Pulmonary artery endothelial cell (primary cell): ENCODE data around the gene RIN3. TPM values are rescaled to one million over a fixed set of nuclear protein-coding genes. Genes with fewer than 3 reads are reported as not detected.
A peak's percentile ranks its signal among the peaks of the same experiment; 100 is the strongest.

Source experiments
- DNase-seq: peaks from one replicate; pipeline ENCODE4 v3.0.0-alpha.2; 2011; ENCODE audit warnings: low read depth, low spot score
- total RNA-seq: library from RNA; depleted of rRNA; stranded (reverse); fragments of >200 nt; gene quantifications from 2 replicates; pipeline ENCODE4 v1.2.3, GENCODE V29; 2014

The RIN3 gene
- total RNA-seq, 1 donor from 2014 or later = 2.7 TPM

DNA sequence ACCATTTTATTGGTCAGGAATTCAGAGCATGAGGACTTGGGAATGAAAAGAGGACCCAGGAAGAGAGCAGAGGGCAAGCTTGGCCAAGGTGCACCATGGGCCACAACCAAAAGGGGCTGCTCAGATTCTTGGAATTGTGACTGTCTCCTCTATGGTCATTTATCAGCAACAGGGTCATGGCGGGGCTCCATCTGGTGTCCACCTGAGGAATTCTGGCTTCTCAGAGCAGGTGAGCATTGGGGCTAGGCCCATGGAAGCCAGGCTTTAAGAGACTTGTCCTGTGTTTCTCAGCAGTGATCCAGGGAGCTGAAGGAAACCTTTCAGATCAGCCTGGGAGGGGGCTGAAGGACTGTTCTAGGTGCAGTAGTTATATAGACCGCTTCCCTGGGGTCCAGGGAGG is 2.6 kb upstream of the RIN3 start:
- DNase-seq = no peak

DNA sequence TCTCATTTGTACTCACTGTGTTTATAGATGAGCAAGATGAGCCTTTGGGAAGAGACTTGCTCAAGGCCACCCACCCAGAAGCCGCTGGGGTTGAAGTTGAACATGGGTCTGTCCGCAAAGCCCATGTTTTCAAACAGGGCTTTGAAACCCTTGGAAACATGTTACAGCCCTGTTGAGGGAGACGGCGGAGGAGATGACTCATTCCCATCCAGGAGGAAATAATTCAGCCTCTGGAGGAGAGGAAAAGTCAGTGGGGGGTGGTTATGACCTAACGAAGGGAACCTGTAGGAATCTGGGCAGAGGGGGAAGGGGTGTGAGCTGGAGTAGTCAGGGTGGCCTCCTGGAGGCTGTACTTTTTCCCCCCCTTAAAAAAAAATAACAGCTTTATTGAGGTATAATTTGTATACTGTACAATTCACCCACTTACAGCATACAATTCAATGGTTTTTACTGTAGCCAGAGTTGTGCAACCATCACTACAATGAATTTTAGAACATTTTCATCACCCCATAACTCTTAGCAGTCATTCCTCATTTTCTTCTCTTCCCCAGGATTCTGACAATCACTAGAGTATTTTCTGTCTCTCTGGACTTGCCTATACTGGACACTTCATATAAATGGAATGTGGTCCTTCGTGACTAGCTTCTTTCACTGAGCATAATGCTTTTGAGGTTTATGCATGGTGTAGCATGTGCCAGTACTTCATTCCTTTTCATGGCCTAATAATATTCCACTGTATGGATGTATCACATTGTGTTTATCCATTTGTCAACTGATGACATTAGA is 1.9 kb upstream of the RIN3 start:
- peak; percentile 83 for DNase-seq

DNA sequence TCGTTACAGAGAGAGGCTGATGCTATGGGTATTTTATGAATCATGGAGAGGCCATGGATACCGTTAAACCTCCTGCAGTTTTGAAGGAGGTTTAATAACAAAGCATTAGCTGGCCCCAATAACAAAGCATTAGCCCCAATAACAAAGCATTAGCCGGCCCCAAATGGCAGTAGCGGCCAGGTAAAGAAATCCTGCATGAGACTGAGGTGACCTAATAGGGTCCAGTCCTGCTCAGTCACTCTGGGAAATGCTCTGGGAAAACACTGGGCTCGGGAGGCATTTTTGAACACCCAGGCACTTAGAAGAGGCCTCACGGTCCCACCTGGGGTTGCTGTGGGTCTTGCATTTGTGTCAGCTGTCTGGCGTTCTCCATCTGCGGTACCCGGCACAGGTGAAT is 776 bp upstream of the RIN3 start:
- DNase-seq = no peak

DNA sequence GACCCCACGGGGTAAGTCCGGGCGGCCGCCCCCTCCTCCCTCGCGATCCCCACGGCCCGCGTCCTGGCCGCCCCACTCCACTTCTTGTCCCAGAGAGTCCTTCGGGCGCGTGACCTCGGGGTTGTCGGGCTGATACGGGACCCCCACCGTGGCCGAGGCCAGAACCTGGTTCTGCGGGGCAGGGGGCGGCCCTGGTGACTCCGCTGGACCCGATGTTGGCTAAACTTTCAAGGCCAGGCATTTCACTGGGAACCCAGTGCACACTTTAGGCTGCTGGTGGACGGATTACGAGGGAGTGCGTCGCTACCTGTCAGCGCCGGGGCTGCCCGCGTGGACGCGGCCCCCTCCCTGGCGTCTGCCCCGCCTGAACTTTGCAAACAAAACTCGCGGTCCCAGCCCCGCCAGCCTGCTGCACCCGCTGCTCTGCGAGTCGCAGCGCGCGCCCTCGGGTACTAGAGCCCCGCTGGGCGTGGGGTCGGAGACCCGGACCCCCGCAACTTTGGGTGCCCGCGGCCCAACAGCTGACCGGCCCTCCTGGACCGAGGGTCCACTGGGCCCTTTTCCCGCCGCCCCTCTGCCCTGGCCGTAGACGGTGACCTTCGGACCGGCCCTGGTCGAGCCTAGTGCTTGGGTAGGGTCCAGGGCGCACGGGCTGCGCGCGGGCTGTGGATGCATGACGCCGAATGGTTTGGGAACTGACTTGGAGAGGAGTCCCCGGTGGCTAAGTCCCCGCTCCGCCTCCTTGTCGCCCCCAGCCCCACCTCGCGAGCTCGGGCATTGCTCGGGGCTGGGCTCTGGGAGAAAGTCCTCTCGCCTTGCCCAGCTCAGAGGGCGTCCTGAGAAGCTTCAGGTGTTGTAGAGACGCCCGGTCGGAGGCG is 624 bp downstream of the RIN3 start:
- DNase-seq = no peak

DNA sequence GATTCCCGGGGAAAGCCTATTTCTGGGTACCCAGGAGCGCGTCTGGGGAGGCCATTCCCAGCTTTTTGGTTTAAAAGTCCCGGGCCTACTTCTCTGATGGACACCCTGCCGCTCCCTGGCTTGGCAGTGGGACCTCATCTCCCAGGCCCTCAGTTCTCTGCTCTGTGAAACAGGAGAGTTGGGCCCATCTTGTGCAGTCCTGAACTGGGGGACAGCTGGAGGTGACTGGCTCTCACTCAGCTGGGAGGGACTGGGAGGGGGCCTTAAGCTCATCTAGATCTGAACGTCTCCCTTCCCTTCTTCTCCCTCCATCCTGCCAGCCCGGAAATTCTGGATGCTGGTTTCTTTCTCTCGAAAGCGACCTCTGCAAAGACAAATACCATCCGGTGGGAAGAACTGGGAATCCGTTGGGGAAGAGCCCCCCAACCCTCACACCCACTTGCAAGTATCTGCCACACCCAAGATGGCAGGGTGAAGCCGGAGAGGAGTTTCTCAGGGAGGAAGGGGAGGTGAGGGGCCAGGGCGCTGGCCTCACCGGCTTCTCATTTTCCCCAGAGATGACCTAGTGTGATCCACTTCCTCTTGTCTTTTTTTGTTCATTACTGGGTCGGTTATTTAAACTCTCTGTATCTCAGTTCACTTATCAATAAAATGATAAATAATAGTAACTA is 1.4 kb downstream of the RIN3 start:
- no peak for DNase-seq

DNA sequence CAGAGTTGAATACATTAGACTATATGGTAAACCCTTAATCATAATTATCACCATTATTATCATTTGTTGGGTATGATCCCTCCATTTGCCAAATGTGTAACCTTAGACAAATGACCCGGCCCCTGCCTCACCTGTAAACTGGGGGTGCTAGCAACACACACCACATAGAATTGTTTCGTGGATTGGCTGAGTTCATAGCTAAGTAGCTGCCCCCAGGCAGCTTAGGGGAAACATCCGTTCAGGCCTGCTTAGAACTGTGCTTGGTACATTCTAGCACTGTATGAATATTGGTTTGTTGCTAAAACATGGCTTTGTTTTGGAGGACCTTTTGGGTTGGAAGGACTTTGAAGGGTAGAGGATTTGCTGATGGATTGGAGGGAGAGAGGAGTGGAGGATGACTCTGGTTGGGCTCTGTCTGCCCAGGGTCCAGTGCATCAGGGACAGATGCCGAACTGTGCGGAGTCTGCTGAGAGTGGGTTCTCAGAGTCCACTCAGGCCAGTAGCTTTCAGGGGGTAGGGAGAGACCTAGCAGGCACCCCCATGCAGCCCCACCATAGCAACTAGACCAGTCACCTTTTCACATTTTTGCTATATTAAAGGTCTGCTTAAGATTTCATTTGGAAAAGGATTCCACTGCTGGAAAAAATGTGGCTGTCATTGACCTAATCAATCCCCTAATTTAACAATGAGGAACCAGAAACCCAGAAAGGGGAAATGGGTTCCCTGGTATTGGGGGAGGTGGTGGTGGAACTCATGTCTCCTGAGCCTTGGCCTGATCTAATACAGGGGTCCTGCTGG is 2.2 kb downstream of the RIN3 start:
- no peak for DNase-seq

DNA sequence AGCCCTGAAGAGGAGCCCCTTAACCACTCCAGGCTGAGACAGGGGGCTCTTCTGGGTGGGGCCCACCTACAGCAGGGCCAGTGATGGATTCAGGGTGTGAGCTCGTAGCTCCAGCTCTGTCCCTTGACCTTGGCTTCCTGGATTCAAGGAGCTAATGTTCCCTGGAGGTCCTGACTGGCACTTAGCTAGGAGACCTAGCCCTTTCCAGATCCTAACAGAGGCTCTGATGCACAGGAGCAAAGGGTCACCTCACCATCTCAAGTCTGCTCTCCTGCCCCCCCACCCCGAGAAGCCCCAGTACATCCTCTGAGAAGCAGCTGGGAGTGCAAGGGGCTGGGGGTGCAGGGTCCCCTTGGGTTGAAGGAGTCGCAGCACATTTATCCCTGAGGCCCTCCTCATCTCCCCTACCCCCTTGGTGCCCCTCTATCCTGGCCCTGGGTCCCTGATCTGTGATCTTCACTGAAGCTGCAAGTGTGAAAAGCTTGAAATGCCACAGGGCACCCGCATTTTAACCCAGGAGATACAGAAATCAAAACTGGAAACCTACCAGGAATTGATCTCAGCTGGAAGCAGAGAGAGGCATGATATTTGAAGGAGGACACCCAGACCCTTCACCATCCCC is 2.9 kb downstream of the RIN3 start:
- DNase-seq = no peak

DNA sequence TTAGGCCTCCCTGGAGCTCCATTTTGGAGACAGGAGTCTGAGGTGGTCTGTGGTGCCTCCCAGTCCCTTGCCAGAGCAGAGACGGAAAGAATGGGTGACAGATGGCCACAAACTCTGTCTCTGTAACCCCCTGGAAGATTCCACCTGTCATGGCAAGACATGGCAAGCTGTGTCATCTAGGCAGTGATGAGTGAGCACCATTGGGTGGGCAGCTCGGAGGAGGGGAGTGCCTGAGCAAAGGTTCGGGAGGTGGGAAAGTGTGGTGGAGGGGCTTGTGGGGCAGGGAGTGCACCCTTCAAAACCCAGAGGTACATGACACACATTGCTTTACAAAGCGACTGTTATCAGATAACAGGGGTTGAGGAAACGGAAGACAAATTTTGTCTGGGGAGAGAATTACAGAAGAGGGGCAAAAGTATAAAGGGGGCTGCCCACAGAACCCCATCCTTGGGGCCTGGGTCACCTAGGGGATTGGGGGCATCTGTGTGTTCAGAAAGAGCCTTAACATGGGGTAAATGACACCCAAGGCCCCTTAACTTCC is 3.5 kb downstream of the RIN3 start:
- no peak for DNase-seq

DNA sequence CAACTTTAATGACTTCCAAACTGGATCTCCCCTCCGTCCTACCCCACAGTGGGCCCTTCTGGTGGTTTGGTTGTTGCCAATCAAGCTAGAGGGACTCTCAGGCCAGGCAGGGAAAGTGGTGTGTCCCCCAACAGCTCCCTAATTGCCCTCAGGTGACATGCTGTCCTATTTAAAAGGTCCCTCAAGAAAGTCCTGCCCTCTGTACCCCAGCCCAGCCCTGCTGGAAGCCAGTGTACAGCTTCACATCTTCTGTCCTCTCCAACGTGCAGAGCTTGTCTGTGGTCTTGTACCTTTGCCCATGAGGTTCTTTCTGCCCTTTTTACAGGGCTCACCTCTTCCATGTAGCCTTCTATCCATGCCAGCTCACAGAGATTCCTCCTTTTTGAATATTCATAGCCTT is 4.2 kb downstream of the RIN3 start:
- no peak for DNase-seq

DNA sequence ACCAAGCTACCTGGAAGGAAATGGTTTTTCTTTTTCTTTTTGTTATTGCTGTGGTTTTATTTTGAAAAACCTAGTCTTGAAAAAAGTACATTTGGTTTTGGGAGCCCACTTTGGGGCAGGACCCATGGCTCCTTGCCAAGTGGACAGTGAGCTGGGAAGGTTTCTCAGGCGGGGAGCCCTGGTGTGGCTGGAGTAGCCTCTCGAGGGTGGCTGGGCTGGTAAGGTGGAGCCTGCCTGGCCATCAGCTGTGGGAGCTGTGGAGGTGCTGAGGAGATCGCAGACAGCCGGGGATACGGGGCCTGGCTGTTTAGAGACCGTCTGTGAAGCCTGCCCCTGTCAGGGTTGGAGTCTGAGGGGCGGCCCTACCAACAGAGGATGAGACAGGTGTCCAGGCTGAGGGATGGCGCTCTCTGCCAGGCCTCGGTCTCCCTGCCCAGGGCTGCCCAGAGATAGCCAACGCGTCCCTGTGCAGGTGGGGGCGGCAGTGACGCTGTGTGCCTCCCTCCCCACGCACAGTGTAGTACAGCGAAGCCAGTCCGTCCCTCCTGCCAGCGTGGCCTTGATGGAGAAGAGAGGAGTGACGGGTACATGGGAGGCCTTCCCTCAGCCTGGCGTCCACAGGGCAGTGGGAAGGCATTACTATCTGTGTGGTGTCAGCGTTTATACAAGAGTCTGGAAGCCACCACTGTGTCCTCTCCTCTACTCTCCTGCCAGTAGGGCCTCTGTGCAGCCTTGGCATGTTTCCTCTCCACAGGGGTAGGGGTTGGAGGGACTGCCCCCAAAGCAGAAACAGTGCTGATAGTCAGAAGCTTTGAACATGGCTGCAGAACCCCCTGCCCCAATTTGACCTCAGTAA is 5.9 kb downstream of the RIN3 start:
- DNase-seq = no peak

DNA sequence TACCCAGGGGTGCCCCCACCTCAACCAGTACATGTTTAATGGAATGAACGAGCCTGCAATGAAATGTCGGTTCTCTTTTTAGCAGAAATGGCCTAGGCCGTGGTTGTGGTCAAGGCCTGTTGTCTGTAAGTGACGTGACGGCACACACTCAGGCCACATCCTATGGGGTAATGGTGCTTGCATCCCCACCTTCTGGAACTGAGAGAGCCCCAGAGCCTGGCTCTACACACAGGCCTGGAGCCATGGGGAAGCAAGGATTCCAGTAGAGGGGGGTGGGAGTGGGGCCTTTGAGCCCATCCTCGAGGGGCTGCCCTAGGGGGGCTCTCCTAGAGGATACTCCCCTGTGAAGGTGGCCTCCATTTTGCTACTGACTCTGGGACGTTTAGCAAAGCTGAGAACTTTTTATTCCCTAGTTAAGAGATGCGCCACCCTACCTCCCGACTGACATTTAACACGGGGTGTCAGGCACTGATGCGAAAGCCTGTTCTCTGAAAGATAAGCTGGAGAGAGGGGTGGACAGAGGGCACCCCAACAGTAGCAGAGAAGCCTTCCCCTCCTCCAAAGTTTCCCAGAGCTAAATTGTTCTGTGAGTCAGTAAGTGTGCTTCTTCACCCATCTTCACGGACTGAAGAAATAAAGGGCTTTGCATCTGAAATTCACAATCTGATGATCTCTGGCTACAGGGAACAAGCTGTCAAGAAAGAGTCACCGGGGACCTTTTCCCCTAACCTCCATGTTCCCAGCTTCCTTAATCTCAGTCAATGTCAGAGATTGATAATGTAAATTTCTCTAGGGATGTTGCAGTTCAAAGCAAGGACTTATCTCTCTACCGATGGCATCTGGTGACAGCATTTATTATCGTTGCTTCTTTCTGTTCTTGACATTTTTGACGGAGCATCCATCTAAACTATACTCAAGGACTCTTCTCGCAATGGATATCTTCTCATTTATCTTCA is 6.8 kb downstream of the RIN3 start:
- DNase-seq = no peak

DNA sequence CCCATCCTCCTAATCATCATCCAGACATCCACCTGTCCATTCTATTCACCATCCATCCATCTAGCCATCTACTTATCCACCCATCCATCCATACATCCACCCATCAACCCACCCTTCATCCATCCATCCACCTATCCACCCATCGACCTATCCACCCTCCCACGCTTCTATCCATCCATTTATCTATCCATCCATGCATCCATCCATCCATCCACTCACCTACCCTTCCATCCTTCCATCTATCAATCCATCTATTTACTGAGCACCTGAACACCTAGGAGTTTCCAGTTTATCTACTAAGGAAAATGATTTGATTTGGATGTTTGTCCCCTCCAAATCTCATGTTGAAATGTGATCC is 7.5 kb downstream of the RIN3 start:
- no peak for DNase-seq

DNA sequence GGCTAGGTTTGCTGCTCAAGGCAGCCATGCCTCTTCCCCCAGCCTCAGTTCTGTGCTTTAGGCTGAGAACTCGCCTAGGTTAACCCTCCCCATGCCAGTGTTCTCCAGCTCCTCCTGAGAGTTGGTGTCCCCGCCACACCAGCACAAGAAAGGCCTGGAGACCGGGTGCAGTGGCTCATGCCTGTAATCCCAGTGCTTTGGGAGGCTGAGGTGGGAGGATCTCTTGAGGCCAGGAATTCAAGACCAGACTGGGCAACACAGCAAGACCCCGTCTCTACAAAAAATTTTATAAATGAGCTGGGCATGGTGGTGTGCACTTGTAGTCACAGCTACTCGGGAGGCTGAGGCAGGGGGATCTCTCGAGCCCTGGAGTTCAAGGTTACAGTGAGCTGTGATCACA is 10.2 kb downstream of the RIN3 start:
- no peak for DNase-seq

DNA sequence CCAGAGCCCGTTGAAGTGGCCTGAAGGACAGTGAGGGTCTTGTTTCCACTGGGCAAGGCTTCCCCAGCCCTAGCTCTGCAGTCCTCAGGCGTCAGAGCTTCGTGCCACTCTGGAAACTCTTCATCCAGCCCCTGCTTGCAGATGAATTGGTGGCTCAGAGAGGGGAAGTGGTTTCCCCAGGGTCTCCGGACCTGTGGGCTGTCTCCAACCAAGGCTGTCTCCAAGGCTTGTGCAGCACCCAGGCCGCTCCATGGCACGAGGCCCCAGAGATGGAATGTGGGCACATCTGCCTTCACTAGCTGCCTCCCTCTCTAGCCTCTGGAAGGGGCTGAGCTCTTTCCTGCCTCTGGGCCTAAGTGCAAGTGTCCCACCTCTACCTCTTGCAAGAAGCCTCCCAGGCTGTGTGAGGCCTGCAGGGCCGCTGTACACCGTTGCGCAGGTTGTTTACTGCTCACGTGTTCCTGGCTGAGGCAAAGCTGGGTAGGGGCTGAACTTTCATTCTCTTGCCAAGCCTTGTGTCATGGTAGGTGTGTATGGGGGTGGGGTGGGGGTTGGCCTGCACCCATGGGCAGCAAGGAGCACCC is 11.1 kb downstream of the RIN3 start:
- no peak for DNase-seq

DNA sequence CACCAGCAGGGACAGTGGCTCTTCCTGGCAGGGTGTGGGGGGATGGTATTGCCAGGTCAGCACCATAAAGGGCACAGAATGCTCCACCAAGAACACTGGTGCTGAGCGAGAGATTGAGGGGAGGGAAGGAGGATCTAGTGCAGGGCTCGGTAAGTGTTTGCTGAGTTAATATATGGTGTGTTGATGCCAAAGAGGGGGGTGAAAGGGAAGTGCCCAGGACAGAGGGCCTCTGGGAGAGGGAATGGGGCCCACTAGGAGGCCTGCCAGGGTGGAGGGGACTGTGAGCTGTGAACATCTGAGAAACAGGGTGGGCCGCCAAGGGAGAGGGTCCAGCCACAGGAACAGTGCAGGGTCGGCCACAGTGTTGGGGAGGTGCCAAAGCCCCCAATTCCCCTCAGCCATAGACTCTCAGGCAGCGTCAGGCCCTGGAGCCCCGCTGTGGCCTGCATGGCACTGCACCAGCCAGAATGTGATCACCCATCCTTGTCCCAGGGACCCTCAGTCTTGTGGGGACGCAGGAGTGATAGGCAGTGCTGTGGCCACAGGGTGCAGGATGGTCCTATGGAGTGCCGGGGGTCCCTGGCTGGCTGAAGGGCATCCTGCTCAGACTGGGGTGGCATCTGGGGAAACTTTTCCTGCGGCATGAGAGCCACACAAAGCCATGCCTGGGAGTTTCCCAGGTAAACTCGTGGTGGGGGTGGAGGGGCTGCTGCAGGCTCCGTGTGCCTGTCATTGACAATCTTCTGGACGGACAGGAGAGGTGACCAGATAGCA is 11.9 kb downstream of the RIN3 start:
- DNase-seq = no peak

DNA sequence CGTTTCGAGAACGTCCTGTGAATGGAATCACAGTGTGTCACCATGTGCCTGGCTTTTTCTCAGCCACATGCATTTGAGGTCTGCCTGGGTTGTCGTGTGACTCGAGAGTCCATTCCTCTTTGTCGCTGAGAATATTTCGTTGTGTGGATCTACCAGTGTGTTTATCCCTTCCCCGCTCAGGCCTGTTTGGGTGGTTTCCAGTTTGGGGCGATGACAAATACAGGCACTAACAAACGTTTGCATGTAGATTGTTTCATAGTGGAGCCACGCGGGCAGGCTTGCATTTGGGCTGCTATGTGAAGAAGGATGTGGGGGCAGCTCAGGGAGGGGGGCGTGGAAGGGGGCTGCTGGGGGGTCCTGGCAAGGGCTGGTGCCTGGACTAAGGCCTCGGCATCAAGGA is 14.1 kb downstream of the RIN3 start:
- DNase-seq = no peak

DNA sequence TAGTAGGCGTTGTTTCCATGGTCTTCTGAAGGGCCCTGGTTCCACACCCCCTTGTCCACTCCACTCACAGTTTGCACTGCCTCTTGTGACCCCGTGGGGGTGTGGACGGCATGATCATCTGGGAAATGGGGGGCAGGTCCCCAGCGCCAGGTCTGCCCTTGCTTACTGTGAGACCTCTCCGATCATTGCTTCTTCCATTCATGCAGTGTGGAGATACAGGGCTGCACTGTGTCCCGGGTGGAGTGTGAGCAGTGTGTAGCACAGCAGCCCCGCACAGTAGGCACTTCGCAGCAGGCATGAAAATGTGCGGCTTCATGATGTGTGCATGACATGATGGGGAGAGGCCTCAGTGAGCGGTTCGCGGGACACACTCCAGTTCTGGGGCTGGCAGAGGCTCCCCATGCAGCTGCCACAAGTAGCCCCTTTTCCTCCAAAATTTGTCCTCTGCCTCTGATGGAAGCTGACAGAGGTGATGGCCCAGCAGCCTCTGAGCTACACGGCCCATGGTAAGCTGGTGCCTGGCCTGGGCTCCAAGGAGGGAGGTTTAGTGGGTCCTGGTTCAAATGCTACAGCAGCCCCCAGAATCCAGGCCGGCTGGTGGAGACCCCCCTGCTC is 15.0 kb downstream of the RIN3 start:
- DNase-seq = no peak
